Measurements from ENCODE around the gene DUOX2.
"Not testable (repeated sequence)": the region's sequence is repeated elsewhere in the genome, so short reads cannot be mapped to it uniquely, and the experiment has no call there.

DUOX2 gene

DNA sequence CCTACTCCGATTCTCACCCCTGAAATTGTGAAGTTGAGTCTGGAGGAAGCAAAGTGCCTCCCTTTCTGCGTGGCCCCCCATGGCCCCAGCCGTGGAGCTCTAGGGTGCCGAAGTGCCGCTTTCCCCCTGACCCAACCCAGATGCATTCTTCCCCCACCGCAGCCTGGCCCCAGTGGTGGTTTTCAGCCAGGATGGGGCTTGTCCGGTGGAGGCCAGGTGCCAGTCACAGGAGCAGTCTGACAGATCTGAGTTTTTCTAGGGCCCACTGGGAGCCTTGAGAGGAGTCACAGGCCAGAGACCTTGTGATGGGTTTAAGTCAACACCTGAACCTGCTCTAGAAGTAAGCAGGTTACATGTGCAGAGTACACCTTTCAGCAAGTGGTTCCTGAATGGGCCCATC, 51.7 kb downstream of the DUOX2 start:
- not testable (repeated sequence) for DNase-seq

DNA sequence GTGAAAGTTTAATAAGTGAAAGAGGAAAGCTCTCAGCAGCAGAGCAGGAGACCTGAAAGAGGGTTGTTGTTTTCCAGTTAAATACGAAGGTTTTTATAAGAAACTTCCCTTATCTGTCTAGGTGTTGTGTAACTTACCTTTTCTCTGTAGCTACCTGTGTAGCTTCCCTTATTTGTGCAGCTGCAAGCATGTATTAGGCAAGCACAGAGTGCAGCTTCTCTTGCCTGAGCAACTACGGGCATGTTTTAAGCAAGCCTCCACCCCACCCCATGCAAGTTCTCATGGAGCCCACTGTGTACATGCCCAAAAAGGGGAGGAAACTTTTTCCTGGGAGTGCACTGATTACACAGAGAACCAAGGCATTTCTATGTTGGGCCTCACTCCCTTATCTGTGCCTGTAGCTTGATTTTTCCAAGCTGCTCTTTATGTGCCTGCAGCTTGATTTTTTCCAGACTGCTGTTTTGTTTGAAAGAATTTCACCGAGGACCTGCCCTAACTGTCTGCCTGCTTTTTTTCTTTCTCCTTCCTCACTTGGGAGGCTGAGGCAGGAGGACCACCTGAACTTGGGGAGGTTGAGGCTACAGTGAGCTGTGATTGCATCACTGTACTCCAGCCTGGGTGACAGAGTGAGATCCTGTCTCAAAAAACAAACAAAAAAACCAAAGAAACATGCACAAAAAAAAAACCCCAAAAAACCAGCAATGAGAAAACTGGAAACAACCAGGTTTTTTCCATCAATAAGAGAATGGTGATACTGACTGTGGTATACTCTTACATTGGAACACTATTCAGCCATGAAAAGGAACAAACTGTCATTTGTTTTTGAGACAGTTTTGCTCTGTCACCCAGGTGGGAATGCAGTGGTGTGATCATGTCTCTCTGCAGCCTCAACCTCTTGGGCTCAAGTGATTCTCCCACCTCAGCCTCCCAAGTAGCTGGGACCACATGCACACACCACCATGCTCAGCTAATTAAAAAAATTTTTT, 55.0 kb downstream of the DUOX2 start:
- not testable (repeated sequence) for DNase-seq

DNA sequence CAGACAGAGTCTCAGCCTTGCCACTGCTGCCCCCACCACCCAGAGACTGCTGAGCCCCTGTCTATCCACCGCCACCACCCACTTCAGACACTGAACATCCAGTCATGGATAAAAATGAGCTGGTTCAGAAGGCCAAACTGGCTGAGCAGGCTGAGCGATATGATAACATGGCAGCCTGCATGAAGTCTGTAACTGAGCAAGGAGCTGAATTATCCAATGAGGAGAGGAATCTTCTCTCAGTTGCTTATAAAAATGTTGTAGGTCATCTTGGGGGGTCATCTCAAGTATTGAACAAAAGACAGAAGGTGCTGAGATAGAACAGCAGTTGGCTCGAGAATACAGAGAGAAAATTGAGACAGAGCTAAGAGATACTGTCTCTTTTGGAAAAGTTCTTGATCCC, 61.3 kb downstream of the DUOX2 start:
- DNase-seq, result not testable (repeated sequence)

DNA sequence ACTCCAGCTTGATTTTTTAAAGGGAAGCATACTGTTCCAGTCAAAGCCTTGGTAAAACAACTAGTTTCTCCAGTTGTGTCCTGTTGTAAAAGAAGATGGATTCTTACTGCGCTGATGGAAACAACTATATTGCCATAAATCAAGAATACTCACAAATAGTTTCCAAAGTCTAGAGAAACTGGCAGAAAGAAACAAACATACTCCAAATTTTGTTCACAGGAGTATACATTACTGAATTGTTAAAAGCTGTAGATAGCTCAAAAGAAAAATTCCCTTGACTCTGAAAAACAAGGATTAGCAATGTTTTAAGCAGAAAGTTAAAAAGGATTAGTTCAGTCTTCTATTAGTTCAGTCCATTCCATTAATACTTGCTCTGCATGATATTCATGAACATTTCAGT, 63.4 kb downstream of the DUOX2 start:
- DNase-seq, result no peak

DNA sequence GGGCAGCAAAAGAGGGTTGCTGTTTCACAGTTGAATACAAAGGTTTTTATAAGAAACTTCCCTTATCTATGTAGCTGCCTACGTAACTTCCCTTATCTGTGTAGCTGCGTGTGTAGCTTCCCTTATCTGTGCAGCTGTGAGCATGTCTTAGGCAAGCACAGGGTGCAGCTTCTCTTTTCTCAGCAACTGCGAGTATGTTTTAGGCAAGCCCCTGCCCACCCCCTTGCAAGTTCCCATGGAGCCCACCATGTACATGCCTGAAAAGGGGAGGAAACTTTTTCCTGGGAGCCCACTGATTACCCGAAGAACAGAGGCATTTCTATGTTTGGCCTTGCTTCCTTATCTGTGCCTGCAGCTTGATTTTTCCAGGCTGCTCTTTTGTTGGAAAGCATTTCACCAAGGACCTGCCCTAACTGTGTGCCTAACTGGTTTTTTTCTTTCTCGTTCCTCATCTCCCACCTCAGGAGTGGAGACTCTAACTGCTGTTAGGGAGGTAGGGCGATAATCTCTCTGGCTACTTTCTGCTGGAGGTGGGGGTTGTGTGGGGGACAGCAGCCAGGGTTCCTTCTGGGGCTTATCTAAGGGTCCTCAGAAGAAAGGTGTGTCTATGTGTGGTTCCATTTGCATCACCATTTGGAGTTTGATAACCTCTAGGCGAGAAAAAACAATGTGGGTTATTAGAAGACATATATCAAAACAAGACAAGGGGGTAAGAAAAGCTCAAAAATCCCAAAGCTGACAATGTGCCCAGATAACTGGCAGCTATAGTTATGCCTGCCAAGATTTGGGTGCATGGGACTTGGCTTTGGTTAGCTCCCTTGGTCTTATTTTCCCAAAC, 65.0 kb downstream of the DUOX2 start:
- no peak for DNase-seq

DNA sequence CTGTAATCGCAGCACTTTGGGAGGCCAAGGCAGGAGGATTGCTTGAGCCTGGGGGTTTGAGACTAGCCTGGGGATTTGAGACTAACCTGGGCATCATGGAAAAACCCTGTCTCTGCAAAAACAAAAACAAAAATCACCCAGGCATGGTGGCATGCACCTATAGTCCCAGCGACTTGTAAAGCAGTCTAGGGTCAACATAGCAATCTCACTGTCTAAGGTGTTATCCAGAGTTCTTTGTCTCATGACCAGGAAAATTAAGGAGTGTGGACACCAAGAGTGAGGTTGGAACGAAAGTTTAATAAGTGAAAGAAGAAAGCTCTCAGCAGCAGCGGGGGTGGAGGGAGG, 65.6 kb downstream of the DUOX2 start:
- not testable (repeated sequence) for DNase-seq

DNA sequence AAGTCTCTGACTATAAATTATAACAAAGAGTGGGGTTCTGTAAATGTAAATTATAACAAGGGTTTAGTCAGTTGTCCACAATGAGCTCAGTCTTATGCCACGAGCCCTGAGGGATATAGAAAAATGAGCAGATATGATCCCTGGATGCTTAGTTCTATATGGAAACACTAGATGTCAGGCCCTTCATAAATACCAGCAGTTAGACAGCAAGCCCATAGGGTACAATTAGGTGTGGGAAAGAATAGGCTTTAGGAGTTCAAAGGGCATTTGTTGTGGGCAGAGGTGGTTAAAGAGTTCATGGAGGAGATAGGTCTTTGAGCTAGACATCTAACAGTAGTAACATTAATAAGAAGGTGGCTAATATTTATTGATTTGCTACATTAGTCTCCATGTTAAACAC, 69.7 kb downstream of the DUOX2 start:
- DNase-seq, result not testable (repeated sequence)

DNA sequence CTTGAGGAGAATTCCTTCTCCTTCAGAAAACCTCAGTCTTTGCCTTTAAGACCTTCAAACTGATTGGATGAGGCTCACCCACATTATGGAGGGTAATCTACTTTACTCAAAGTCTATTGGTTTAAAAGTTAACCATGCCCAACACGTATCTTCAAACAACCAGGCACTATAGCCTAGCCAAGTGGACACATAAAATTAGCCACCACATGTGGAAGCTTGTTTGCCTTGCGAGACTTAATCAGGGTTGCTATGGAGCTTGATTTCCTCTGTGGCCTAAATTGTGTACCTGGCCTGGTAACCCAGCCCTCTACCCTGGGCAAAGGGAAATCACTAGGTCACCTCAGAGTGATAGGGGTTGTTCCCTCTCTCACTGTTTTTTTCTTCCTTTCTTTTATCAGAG, 71.1 kb downstream of the DUOX2 start:
- not testable (repeated sequence) for DNase-seq

All from activated effector memory CD4-positive, alpha-beta T cell treated with anti-CD3 and anti-CD28 coated beads, Interleukin-2, amount 50 U/mL, for 16 hours (primary cell).